Measurements from ENCODE around the gene MOK. TPM values are rescaled to one million over a fixed set of nuclear protein-coding genes. Genes with fewer than 3 reads are reported as not detected.
A peak's percentile ranks its signal among the peaks of the same experiment; 100 is the strongest.

The MOK gene
- total and polyA plus RNA-seq, 9 donors = 20.0 to 51.1 (median 23.8) TPM

GRCh38 chr14:102316743-102317563, 12.0 kb upstream of the MOK start:
- H3K4me3 ChIP-seq = peak overlapping the region; percentile 43
- intact Hi-C loops (cut with DNase I) = loop anchor here in 1 of 4 donors (2.0 to 10.0 kb wide), 2 partner anchors 222 to 352 kb away; partner anchors contain the start of gene DYNC1H1
- WGBS, 3 donors = 1% methylated on average over 54 of the region's 54 CpGs
- H3K9me3 ChIP-seq = no peaks in the 10 kb centered on the region
- peak overlapping the region; percentile 5 to 49 for H3K27ac ChIP-seq
- peaks cover 13% of the 10 kb centered on the region for H3K4me1 ChIP-seq (ENCODE audit: insufficient read depth)
- no peaks in the 10 kb centered on the region for H3K36me3 ChIP-seq
- no peaks in the 10 kb centered on the region for H3K27me3 ChIP-seq
- peak; percentile 83 to 93 (median 90) for DNase-seq
- TF ChIP-seq, protein P1, sequence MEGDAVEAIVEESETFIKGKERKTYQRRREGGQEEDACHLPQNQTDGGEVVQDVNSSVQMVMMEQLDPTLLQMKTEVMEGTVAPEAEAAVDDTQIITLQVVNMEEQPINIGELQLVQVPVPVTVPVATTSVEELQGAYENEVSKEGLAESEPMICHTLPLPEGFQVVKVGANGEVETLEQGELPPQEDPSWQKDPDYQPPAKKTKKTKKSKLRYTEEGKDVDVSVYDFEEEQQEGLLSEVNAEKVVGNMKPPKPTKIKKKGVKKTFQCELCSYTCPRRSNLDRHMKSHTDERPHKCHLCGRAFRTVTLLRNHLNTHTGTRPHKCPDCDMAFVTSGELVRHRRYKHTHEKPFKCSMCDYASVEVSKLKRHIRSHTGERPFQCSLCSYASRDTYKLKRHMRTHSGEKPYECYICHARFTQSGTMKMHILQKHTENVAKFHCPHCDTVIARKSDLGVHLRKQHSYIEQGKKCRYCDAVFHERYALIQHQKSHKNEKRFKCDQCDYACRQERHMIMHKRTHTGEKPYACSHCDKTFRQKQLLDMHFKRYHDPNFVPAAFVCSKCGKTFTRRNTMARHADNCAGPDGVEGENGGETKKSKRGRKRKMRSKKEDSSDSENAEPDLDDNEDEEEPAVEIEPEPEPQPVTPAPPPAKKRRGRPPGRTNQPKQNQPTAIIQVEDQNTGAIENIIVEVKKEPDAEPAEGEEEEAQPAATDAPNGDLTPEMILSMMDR (IDR thresholded peaks at IDR 0.05) = peak; percentile 93 to 94 (median 94)
- TF ChIP-seq POLR2A (IDR thresholded peaks at IDR 0.05) = no peak
- TF ChIP-seq EP300 (IDR thresholded peaks at IDR 0.05) = no peak

DNA sequence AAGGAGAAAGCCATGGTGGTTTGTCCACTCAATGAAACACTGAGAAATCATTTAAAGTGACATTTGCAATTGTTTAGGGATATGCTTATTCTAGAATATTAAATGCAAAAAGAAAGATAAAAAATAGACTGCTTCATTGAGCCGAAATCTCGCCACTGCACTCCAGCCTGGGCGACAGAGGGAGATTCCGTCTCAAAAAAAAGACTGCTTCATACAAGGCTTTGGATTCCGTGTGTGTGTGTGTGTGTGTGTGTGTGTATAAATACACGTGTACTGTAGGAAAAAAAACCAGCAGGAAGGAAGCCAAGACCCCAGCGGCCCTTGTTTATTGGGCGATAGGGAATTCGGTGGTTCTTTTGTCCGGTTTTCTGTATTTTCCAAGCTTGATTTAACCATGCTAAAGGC, 11.4 kb upstream of the MOK start:
- Histone ChIP-seq H3K9me3 (no peaks in the 10 kb centered on the region), H3K4me3 (peak overlapping the region; percentile 43), H3K27ac (peak overlapping the region in 1 of 2 donors; percentile 49), H3K36me3 (no peaks in the 10 kb centered on the region), H3K4me1 (ENCODE audit: insufficient read depth) (peaks cover 13% of the 10 kb centered on the region), H3K27me3 (no peaks in the 10 kb centered on the region)
- intact Hi-C loops (cut with DNase I) = loop anchor here in 1 of 4 donors (2.0 to 10.0 kb wide), 2 partner anchors 222 to 352 kb away; partner anchors contain the start of gene DYNC1H1
- 1 to 2% (median 2%) methylated on average over 10 of the region's 10 CpGs for WGBS, 3 donors
- peak; percentile 58 to 72 (median 61) for DNase-seq
- TF ChIP-seq EP300 (IDR thresholded peaks at IDR 0.05) (no peak), POLR2A (IDR thresholded peaks at IDR 0.05) (no peak)
- TF ChIP-seq, protein P1 (IDR thresholded peaks at IDR 0.05) = no peak

DNA sequence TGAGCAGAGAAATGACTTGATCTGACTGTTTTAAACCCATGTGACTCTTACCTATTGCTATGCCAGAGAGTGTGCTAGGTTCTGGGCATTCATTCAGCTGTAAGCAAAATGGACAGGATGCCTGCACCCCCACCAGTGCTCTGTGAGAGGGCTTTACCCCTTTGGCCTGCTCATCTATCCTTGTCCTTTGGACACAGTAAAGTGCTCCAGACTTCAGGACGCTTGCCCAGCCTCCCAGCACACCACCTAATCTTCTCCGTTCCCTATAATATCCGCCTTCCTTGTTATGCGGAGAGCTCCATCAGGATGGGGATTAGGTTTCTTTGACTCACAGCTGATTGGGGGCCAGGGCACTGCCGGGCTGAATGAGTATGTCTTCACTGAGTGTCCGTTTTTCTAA, 10.2 kb upstream of the MOK start:
- Histone ChIP-seq H3K36me3 (no peaks in the 10 kb centered on the region), H3K9me3 (no peaks in the 10 kb centered on the region), H3K4me3 (no peak overlapping the region), H3K4me1 (ENCODE audit: insufficient read depth) (peaks cover 7% of the 10 kb centered on the region), H3K27me3 (no peaks in the 10 kb centered on the region), H3K27ac (no peak overlapping the region)
- DNase-seq = no peak
- 84 to 89% (median 84%) methylated on average over 6 of the region's 6 CpGs for WGBS, 3 donors
- intact Hi-C loops (cut with DNase I) = loop anchor here in 2 of 4 donors (2.0 to 10.0 kb wide), 2 partner anchors 80 to 220 kb away; no protein-coding TSS in a partner anchor
- no peak for TF ChIP-seq EP300 (IDR thresholded peaks at IDR 0.05)
- TF ChIP-seq, protein P1 (IDR thresholded peaks at IDR 0.05) = no peak
- no peak for TF ChIP-seq POLR2A (IDR thresholded peaks at IDR 0.05)

- intact Hi-C loops (cut with DNase I) = loop anchor here (2.0 to 10.0 kb wide), 3 partner anchors 77 to 220 kb away; no protein-coding TSS in a partner anchor
- peak overlapping the region; percentile 41 for H3K4me3 ChIP-seq
- DNase-seq = peak; percentile 82 to 91 (median 88)
- TF ChIP-seq POLR2A (IDR thresholded peaks at IDR 0.05) = no peak
- TF ChIP-seq, protein P1 (IDR thresholded peaks at IDR 0.05) = peak; percentile 83 to 96 (median 93)
- H3K36me3 ChIP-seq = no peaks in the 10 kb centered on the region
- H3K4me1 ChIP-seq (ENCODE audit: insufficient read depth) = peaks cover 7% of the 10 kb centered on the region
- no peaks in the 10 kb centered on the region for H3K9me3 ChIP-seq
- WGBS, 3 donors = 5 to 8% (median 7%) methylated on average over 52 of the region's 52 CpGs
- H3K27ac ChIP-seq = peak overlapping the region in 1 of 2 donors; percentile 6
- no peaks in the 10 kb centered on the region for H3K27me3 ChIP-seq
Observed at GRCh38 chr14:102314242-102315011, 9.5 kb upstream of the MOK start.

Data from ovary (tissue), 9 donors.